HepG2 (cell line): ENCODE results near the gene FAM161A. TPM values are rescaled to one million over a fixed set of nuclear protein-coding genes. Genes with fewer than 3 reads are reported as not detected.

Experiments used
- BCL6 ChIP-seq: IDR thresholded peaks from 2 replicates; pipeline ENCODE4 v1.6.1; 2016; ENCODE audit warnings: missing genetic modification reagents, missing compliant biosample characterization
- CBFB ChIP-seq: sonication (generic); formaldehyde crosslinking; IDR thresholded peaks from 2 replicates; pipeline ENCODE4 v1.4.0; 2020; ENCODE audit warnings: missing genetic modification reagents
- CBX5 ChIP-seq: sonication (generic); formaldehyde crosslinking; IDR thresholded peaks from 2 replicates; pipeline ENCODE4 v1.4.0; 2020; ENCODE audit warnings: missing genetic modification reagents, borderline replicate concordance
- GTF3A ChIP-seq: sonication (generic); formaldehyde crosslinking; conservative IDR thresholded peaks from 2 replicates; pipeline ENCODE4 v1.4.0; 2020; ENCODE audit warnings: mild to moderate bottlenecking, missing genetic modification reagents
- MAZ ChIP-seq, 2 experiments: sonication (generic) in 1 of 2; formaldehyde crosslinking in 1 of 2; IDR thresholded peaks; 2 replicates each; pipeline versions ENCODE4 v1.5.0 to v1.6.1; 2012 to 2020; ENCODE audit warnings: low read depth in 2 of 2, mild to moderate bottlenecking in 2 of 2, borderline replicate concordance in 1 of 2, improper control_type of control experiment in 1 of 2, low read length in 1 of 2, missing genetic modification reagents in 1 of 2, moderate library complexity in 1 of 2
- MXD4 ChIP-seq: IDR thresholded peaks from 2 replicates; pipeline ENCODE4 v1.6.1; 2016; ENCODE audit warnings: mild to moderate bottlenecking, missing biosample characterization, missing genetic modification reagents
- WIZ ChIP-seq: sonication (generic); formaldehyde crosslinking; IDR thresholded peaks from 2 replicates; pipeline ENCODE4 v1.5.1; 2020; ENCODE audit warnings: mild to moderate bottlenecking, missing genetic modification reagents
- XRCC5 ChIP-seq: fragments of 200-400 bp; formaldehyde crosslinking; optimal IDR thresholded peaks from 2 replicates; pipeline ENCODE3; 2017; ENCODE audit warnings: mild to moderate bottlenecking, low read length
- ZBTB1 ChIP-seq: sonication (generic); formaldehyde crosslinking; IDR thresholded peaks from 2 replicates; pipeline ENCODE4 v1.4.0; 2020; ENCODE audit warnings: missing genetic modification reagents, borderline replicate concordance
- ZFP36 ChIP-seq: fragments of 150-350 bp; IDR thresholded peaks from 2 replicates; pipeline ENCODE4 v1.6.1; 2018; ENCODE audit warnings: borderline replicate concordance, low read length, low read depth; ENCODE audit not compliant: partially characterized antibody
- ZNF205 ChIP-seq: IDR thresholded peaks from 2 replicates; pipeline ENCODE4 v1.6.1; 2018; ENCODE audit warnings: missing biosample characterization, missing genetic modification reagents
- ZNF34 ChIP-seq: sonication (generic); formaldehyde crosslinking; IDR thresholded peaks from 2 replicates; pipeline ENCODE4 v1.4.0; 2020; ENCODE audit warnings: mild to moderate bottlenecking, missing genetic modification reagents, borderline replicate concordance
- ZNF441 ChIP-seq: sonication (generic); formaldehyde crosslinking; IDR thresholded peaks from 2 replicates; pipeline ENCODE4 v1.7.0; 2021; ENCODE audit warnings: missing genetic modification reagents, borderline replicate concordance
- ZNF552 ChIP-seq: sonication (generic); formaldehyde crosslinking; IDR thresholded peaks from 2 replicates; pipeline ENCODE4 v1.9.0; 2022; ENCODE audit warnings: missing genetic modification reagents, mild to moderate bottlenecking, borderline replicate concordance
- ZNF781 ChIP-seq: sonication (generic); formaldehyde crosslinking; IDR thresholded peaks from 2 replicates; pipeline ENCODE4 v1.5.1; 2020; ENCODE audit warnings: borderline replicate concordance, mild to moderate bottlenecking, missing genetic modification reagents; ENCODE audit errors: not compliant biosample characterization
- ZSCAN25 ChIP-seq: sonication (generic); formaldehyde crosslinking; IDR thresholded peaks from 2 replicates; pipeline ENCODE4 v1.8.0; 2022; ENCODE audit warnings: mild to moderate bottlenecking, missing genetic modification reagents
- ZZZ3 ChIP-seq: sonication (generic); formaldehyde crosslinking; IDR thresholded peaks from 2 replicates; pipeline ENCODE4 v1.4.0; 2020; ENCODE audit warnings: missing genetic modification reagents, mild to moderate bottlenecking, borderline replicate concordance
- polyA plus RNA-seq, 8 experiments: library from polyadenylated mRNA; depleted of rRNA in 3 of 8; stranded (reverse) in 7 of 8; unstranded in 1 of 8; fragments of >200 nt; fragmentation: Illumina TruSeq in 4 of 8; extraction: Trizol in 4 of 8; gene quantifications; 2 replicates each; pipeline versions ENCODE4 v1.2.1 to v1.2.3, GENCODE V29; 2011 to 2016; ENCODE audit warnings: low read depth in 4 of 8, missing spikeins in 1 of 8, mixed read lengths in 1 of 8; ENCODE audit not compliant: insufficient read depth in 1 of 8
- total RNA-seq, 5 experiments: library from RNA; depleted of rRNA; stranded (reverse); fragments of >200 nt; fragmentation: Illumina TruSeq; extraction: Trizol; gene quantifications; 2 replicates each; pipeline ENCODE4 v1.2.3, GENCODE V29; 2016; ENCODE audit warnings: low read depth in 1 of 5
- TF ChIP-seq, protein P1 (sequence below): sonication (generic); formaldehyde crosslinking; IDR thresholded peaks from 2 replicates; pipeline ENCODE4 v1.4.0; 2020; ENCODE audit warnings: missing genetic modification reagents
- TF ChIP-seq, protein P2 (sequence below): sonication (generic); formaldehyde crosslinking; IDR thresholded peaks from 2 replicates; pipeline ENCODE4 v1.4.0; 2020; ENCODE audit warnings: missing genetic modification reagents

FAM161A gene
- total and polyA plus RNA-seq, 2 of the 13 experiments (the other 11 are each of a cell fraction or from before 2014, with no cell fraction given): 2.7 to 3.4 TPM

DNA sequence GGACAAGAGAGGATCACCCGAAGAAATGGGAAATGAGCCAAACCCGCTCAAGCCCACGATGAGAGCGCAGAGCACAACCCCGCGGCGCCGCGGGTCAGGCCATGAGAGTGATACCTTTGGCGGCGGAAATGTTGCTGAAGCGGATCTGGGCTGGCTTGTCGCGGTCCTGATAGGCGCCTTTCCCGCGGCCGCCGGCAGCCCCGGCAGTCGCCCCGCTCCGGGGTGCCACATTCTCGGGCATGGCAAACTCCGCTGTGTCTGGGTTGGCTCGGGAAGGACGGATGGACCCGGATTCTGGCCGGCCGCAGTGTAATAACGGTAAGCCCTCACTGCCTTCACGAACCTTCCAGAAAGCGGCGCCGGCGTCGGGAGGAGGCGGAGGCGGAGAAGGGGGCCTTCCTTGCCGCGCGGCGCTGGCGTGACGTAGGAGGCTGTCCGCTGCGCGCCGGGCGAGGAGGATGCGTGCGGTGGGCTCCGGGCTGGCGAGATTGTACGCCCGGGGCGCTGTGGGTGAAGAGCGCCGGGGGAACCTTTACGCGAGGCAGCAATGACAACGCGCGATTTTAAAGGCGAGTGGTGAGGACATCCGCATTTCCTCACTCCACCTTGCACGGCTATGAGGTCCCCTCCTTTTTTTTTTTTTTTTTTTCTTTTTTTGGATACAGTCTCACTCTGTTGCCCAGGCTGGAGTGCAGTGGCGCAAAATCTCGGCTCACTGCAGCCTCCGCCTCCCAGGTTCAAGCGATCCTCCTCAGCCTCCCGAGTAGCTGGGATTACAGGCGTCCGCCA lies 34.6 kb upstream of the FAM161A start, which contains the start of gene CCT4 (continued):
- TF ChIP-seq, protein P1, sequence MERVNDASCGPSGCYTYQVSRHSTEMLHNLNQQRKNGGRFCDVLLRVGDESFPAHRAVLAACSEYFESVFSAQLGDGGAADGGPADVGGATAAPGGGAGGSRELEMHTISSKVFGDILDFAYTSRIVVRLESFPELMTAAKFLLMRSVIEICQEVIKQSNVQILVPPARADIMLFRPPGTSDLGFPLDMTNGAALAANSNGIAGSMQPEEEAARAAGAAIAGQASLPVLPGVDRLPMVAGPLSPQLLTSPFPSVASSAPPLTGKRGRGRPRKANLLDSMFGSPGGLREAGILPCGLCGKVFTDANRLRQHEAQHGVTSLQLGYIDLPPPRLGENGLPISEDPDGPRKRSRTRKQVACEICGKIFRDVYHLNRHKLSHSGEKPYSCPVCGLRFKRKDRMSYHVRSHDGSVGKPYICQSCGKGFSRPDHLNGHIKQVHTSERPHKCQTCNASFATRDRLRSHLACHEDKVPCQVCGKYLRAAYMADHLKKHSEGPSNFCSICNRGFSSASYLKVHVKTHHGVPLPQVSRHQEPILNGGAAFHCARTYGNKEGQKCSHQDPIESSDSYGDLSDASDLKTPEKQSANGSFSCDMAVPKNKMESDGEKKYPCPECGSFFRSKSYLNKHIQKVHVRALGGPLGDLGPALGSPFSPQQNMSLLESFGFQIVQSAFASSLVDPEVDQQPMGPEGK: peak; percentile 55
- peak; percentile 80; the same call in 1 of the 2 replicates for TF ChIP-seq GTF3A (CRISPR knock-in tag)
- peak; percentile 84 for TF ChIP-seq ZNF205
- peak; percentile 88 for TF ChIP-seq XRCC5
- TF ChIP-seq, protein P2, sequence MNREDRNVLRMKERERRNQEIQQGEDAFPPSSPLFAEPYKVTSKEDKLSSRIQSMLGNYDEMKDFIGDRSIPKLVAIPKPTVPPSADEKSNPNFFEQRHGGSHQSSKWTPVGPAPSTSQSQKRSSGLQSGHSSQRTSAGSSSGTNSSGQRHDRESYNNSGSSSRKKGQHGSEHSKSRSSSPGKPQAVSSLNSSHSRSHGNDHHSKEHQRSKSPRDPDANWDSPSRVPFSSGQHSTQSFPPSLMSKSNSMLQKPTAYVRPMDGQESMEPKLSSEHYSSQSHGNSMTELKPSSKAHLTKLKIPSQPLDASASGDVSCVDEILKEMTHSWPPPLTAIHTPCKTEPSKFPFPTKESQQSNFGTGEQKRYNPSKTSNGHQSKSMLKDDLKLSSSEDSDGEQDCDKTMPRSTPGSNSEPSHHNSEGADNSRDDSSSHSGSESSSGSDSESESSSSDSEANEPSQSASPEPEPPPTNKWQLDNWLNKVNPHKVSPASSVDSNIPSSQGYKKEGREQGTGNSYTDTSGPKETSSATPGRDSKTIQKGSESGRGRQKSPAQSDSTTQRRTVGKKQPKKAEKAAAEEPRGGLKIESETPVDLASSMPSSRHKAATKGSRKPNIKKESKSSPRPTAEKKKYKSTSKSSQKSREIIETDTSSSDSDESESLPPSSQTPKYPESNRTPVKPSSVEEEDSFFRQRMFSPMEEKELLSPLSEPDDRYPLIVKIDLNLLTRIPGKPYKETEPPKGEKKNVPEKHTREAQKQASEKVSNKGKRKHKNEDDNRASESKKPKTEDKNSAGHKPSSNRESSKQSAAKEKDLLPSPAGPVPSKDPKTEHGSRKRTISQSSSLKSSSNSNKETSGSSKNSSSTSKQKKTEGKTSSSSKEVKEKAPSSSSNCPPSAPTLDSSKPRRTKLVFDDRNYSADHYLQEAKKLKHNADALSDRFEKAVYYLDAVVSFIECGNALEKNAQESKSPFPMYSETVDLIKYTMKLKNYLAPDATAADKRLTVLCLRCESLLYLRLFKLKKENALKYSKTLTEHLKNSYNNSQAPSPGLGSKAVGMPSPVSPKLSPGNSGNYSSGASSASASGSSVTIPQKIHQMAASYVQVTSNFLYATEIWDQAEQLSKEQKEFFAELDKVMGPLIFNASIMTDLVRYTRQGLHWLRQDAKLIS (CRISPR knock-in tag): no peak
- peak; percentile 100 for TF ChIP-seq ZZZ3 (CRISPR knock-in tag)
- peak; percentile 88; the same call in 1 of the 2 replicates for TF ChIP-seq CBX5 (CRISPR knock-in tag)
- TF ChIP-seq ZNF552 (CRISPR knock-in tag): peak; percentile 94
- peak; percentile 35 for TF ChIP-seq ZFP36
- peak; percentile 69 for TF ChIP-seq BCL6 (CRISPR knock-in tag)
- peak; percentile 65; the same call in 1 of the 2 replicates for TF ChIP-seq ZNF441 (CRISPR knock-in tag)
- peak; percentile 79 for TF ChIP-seq MXD4 (CRISPR knock-in tag)
- TF ChIP-seq ZSCAN25 (CRISPR knock-in tag): peak; percentile 81
- peak; percentile 94 for TF ChIP-seq MAZ (IDR thresholded peaks at IDR 0.05; ENCODE audit: borderline replicate concordance, low read depth, low read length)
- TF ChIP-seq MAZ (CRISPR knock-in tag; IDR thresholded peaks at IDR 0.05; ENCODE audit: low read depth): peak; percentile 97
- TF ChIP-seq ZNF781 (CRISPR knock-in tag): peak; percentile 91
- TF ChIP-seq WIZ (CRISPR knock-in tag): 0 out of 2 replicates have a peak, but pooled peaks have one; percentile 64
- peak; percentile 47; the same call in 1 of the 2 replicates for TF ChIP-seq ZBTB1 (CRISPR knock-in tag)
- TF ChIP-seq ZNF34 (CRISPR knock-in tag): peak; percentile 85; the same call in 1 of the 2 replicates
- TF ChIP-seq CBFB (CRISPR knock-in tag): peak; percentile 96
